Esophagus squamous epithelium (tissue), 4 donors: ENCODE data around the gene NPAT.

Experiments used
- CTCF ChIP-seq, 6 experiments: fragments of 450-650 bp in 4 of 6; fragments of 200-600 bp in 2 of 6; sonication (generic) in 2 of 6; IDR thresholded peaks; one replicate each; pipeline ENCODE4 v1.5.1; 2016 to 2019; ENCODE audit warnings: antibody characterized with exemption in 6 of 6, mild to moderate bottlenecking in 4 of 6, moderate library complexity in 4 of 6
- POLR2A ChIP-seq, 4 donors: fragments of 450-650 bp; IDR thresholded peaks; one replicate each; pipeline ENCODE4 v1.6.1; 2017; ENCODE audit warnings: antibody characterized with exemption in 4 of 4, mild to moderate bottlenecking in 4 of 4, moderate library complexity in 3 of 4

DNA sequence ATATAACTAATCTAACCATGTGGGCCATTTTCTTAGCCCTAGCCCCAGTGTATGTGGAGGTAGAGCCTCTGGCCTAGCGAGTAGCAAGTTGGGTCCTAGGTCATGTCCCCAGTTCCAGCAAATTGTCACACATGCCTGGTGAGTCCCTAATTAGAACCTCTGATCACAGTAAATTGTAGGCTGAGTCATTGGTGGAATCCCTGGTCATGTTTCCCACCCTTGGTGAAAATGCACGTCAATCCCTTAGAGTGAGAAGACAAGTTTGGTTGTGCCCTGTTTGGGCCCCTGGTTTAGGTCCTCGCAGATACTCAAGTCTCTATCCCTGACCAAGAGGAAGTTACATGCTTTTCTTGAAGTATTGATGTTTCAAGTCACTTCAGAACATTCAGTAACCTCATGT, 47.1 kb upstream of the NPAT start:
- TF ChIP-seq CTCF (IDR thresholded peaks at IDR 0.05) (no peak), POLR2A (IDR thresholded peaks at IDR 0.05) (no peak)
